Suprapubic skin (tissue), 3 donors: Measurements from ENCODE around the gene ZIM2.

Experiments used
- CTCF ChIP-seq, 2 donors: fragments of 200-600 bp in 1 of 2; fragments of 450-650 bp in 1 of 2; sonication (generic) in 1 of 2; IDR thresholded peaks; one replicate each; pipeline ENCODE4 v1.5.1; 2016 to 2019; ENCODE audit warnings: antibody characterized with exemption in 2 of 2, mild to moderate bottlenecking in 1 of 2, moderate library complexity in 1 of 2
- POLR2AphosphoS5 ChIP-seq, 3 donors: sonication (generic); formaldehyde crosslinking; IDR thresholded peaks; one replicate each; pipeline ENCODE4 v1.6.1; 2017; ENCODE audit warnings: antibody characterized with exemption in 3 of 3

GRCh38 chr19:56838909-56839651, 1.4 kb downstream of the ZIM2 start:
- TF ChIP-seq CTCF (IDR thresholded peaks at IDR 0.05) (no peak), POLR2AphosphoS5 (IDR thresholded peaks at IDR 0.05) (no peak)
